Colonic mucosa (tissue), 4 donors: ENCODE results near the gene CLDN9. TPM values are rescaled to one million over a fixed set of nuclear protein-coding genes. Genes with fewer than 3 reads are reported as not detected.

Experiments
- DNase-seq: peaks from one replicate; pipeline ENCODE4 v3.0.0-alpha.2; 2020
- H3K27ac ChIP-seq: fragments of 200-600 bp; one replicate; pipeline ENCODE4 v1.8.0; 2021
- H3K27me3 ChIP-seq: fragments of 200-600 bp; one replicate; pipeline ENCODE4 v1.8.0; 2021
- H3K36me3 ChIP-seq: fragments of 200-600 bp; one replicate; pipeline ENCODE4 v1.8.0; 2021
- H3K4me1 ChIP-seq: fragments of 200-600 bp; one replicate; pipeline ENCODE4 v1.8.0; 2021; ENCODE audit warnings: mild to moderate bottlenecking
- H3K4me3 ChIP-seq: fragments of 200-600 bp; one replicate; pipeline ENCODE4 v1.8.0; 2021
- H3K9ac ChIP-seq, 2 donors: one replicate each; pipeline ENCODE4 v1.7.0; 2013; ENCODE audit warnings: control low read depth in 2 of 2, low read depth in 2 of 2, low read length in 2 of 2
- H3K9me3 ChIP-seq: fragments of 200-600 bp; one replicate; pipeline ENCODE4 v1.8.0; 2021
- CTCF ChIP-seq: fragments of 200-600 bp; IDR thresholded peaks from one replicate; pipeline ENCODE4 v1.8.0; 2022; ENCODE audit warnings: antibody characterized with exemption, mild to moderate bottlenecking
- intact Hi-C: fragments of 100-400 bp; cut with DNase I; formaldehyde crosslinking; loops from one replicate; pipeline ENCODE4 v1.14.1; 2022
- total RNA-seq, 2 donors: library from RNA; stranded (reverse); fragmentation: NEBNext Ultra II Directional in 1 of 2; extraction: Animal tissue kit (Norgen Biotek cat#: 25700) in 1 of 2; gene quantifications; one replicate each; pipeline ENCODE4 v1.2.1, GENCODE V29; 2021
- donor health status: healthy.
- donor health status: DM: no; HTN: no; CAD: no.
- donor health status: DM: no; HTN: no; CAD: no.

The CLDN9 gene
- total RNA-seq, 2 donors from 2014 or later, result 0.35 to 0.67 TPM

GRCh38 chr16:3004781-3005284 is 7.9 kb upstream of the CLDN9 start:
- H3K4me3 ChIP-seq, result peak overlapping the region; percentile 33
- peak overlapping the region; percentile 86 for H3K27ac ChIP-seq
- DNase-seq, result peak; percentile 82
- peak overlapping the region; percentile 62 to 84 for H3K9ac ChIP-seq
- peaks cover 17% of the 10 kb centered on the region for H3K4me1 ChIP-seq
- H3K9me3 ChIP-seq, result no peaks in the 10 kb centered on the region
- intact Hi-C loops, result no loop called here
- H3K27me3 ChIP-seq, result no peaks in the 10 kb centered on the region
- no peak for TF ChIP-seq CTCF
- H3K36me3 ChIP-seq, result no peaks in the 10 kb centered on the region

DNA sequence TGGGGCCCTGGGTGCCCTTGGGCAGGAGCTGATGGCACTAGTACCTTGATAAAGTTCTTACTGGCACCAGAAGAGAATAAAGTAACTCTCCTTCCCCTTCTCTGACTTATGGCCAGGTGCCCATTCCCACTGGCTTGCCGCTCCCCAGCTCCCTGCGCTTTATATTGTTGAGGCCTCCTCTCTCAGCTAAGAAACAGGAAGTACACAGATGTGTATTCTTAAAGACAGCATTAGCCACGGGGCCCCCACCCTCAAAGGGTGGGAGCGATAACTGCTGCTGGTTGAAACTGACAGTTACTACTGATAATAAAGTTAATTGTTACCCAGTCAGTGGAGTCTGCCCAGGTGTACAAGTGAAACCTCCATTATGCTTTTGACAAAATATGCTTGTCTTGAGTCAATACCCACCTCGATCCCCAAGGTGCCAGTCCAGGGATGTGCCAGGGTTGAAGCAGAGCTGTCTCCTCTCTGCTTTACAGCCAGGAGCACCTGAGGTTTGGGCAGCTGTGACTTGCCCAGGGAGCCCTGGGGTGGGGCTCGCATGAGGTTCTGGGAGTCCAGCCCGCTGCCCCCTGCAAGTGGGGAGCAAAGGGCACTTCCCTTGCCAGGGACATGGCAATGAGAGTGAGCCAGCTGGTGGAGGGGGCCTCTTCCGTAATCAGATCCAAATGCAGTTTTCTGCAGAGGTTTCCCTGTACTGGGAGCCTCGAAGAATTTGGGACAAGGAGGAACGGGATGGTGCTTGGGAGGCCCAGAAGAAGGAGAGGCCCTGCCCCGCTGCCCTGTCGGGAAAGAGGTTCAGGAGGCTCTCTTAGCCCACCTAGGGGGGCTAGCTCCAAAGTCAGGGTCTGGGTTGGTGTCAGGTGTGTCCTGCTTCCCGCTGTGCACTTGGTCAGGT is 5.4 kb upstream of the CLDN9 start:
- Histone ChIP-seq H3K9ac (peak overlapping the region in 1 of 2 donors; percentile 84), H3K9me3 (no peaks in the 10 kb centered on the region), H3K4me1 (peaks cover 17% of the 10 kb centered on the region), H3K4me3 (no peak overlapping the region), H3K27me3 (peaks cover 5% of the 10 kb centered on the region), H3K36me3 (no peaks in the 10 kb centered on the region), H3K27ac (peak overlapping the region; percentile 86)
- intact Hi-C loops, result no loop called here
- peak; percentile 86 for DNase-seq
- no peak for TF ChIP-seq CTCF

DNA sequence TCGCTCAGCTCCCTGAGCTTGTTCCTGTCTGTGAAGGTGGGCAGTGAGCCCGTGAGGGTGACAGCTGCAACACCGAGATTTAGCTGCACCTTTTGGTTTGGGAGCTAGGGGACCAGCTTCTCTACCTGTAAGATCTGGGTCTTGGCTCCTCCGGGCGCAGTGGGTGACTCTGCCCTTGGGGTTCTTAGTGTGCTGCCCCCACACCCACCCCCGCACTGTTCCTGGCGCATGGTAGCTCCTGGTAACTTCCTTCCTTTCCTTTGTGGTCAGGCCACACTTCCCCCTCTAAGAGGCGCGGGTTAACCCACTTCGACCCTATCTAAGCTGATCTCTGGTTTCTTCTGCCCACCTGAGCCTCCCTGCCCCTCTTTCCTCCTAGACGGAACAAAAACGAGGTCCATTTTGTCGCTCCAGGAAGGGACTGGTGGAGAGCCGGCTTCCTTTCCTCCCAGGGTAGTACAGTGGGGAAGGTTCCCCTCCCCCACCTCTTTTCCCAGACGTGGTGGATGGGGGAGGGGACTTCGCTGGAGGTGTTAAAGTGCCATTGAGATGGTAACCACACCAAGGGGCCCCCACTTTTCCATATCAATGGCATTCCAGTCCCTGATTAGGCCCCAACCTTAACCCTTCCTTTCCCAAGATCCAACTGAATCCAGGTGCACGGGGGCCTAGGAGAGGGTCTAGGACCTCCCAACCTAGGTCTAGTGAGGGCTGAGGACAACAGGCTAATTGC is 4.6 kb upstream of the CLDN9 start:
- Histone ChIP-seq H3K4me3 (no peak overlapping the region), H3K9me3 (no peaks in the 10 kb centered on the region), H3K27me3 (peaks cover 5% of the 10 kb centered on the region), H3K9ac (peak overlapping the region in 1 of 2 donors; percentile 84), H3K4me1 (peaks cover 17% of the 10 kb centered on the region), H3K36me3 (no peaks in the 10 kb centered on the region), H3K27ac (peak overlapping the region; percentile 86)
- DNase-seq, result no peak
- TF ChIP-seq CTCF, result no peak
- intact Hi-C loops, result no loop called here

GRCh38 chr16:3008690-3009037 is 4.1 kb upstream of the CLDN9 start:
- H3K27ac ChIP-seq, result peak overlapping the region; percentile 86
- no peaks in the 10 kb centered on the region for H3K9me3 ChIP-seq
- no peak overlapping the region for H3K4me3 ChIP-seq
- H3K27me3 ChIP-seq, result peaks cover 5% of the 10 kb centered on the region
- peak overlapping the region in 1 of 2 donors; percentile 40 for H3K9ac ChIP-seq
- H3K4me1 ChIP-seq, result peaks cover 17% of the 10 kb centered on the region
- no peaks in the 10 kb centered on the region for H3K36me3 ChIP-seq
- intact Hi-C loops, result no loop called here
- no peak for TF ChIP-seq CTCF
- no peak for DNase-seq

GRCh38 chr16:3009568-3010390 is 2.9 kb upstream of the CLDN9 start:
- H3K9me3 ChIP-seq, result no peaks in the 10 kb centered on the region
- peaks cover 17% of the 10 kb centered on the region for H3K4me1 ChIP-seq
- H3K36me3 ChIP-seq, result no peaks in the 10 kb centered on the region
- H3K27me3 ChIP-seq, result peaks cover 5% of the 10 kb centered on the region
- no peak for TF ChIP-seq CTCF
- intact Hi-C loops, result no loop called here
- DNase-seq, result no peak
- peak overlapping the region in 1 of 2 donors; percentile 58 for H3K9ac ChIP-seq
- H3K4me3 ChIP-seq, result no peak overlapping the region
- H3K27ac ChIP-seq, result no peak overlapping the region
